ENCODE data around the gene CCM2L. TPM values are rescaled to one million over a fixed set of nuclear protein-coding genes. Genes with fewer than 3 reads are reported as not detected.

The CCM2L gene
- polyA plus RNA-seq, 3 donors: not detected

DNA sequence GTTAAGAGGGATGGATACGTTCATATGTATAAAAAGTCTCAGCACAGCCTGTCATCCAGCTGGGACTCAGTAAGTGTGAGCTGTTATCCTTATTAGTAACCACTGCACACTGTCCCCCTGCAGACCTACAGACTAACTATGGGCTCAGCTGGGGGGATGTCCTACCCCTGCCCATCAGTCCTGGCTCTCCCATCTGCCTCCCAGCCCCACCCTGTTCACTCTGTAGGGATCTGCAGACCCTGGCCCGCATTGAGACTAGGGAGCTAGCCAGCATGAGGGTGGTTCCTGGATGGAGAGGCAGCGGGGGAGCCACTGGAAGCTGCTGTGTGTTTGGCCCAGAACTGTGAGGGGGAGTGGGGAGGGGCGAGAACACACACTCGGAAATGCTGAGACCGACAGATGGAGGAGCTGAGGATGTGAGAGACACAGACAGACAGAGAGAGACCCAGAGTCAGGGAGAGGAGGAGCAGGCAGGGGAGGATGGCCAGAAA, 25.2 kb upstream of the CCM2L start:
- no peak overlapping the region for H3K27ac ChIP-seq (ENCODE audit: low read depth in 1 of 2, low read length in 2 of 2)
- no peaks in the 10 kb centered on the region for H3K4me1 Mint-ChIP-seq
- no peaks in the 10 kb centered on the region for H3K4me1 ChIP-seq (ENCODE audit: control insufficient read depth in 1 of 2, insufficient read depth in 2 of 2, low read length in 2 of 2)
- no peak overlapping the region for H3K27ac Mint-ChIP-seq
- 54% methylated on average over 4 of the region's 6 CpGs for WGBS (ENCODE audit: insufficient coverage)
- H3K9me3 Mint-ChIP-seq: peaks cover 0 to 2% (median 0%) of the 10 kb centered on the region in 7 donors
- H2AFZ ChIP-seq (ENCODE audit: insufficient read depth, low read depth, low read length, poor library complexity, severe bottlenecking): no peak overlapping the region
- no peak overlapping the region for H3K4me3 Mint-ChIP-seq
- H3K36me3 ChIP-seq (replicated peaks in 1 of 2; ENCODE audit: control insufficient read depth in 1 of 2, insufficient read depth in 2 of 2, low read length in 2 of 2): no peaks in the 10 kb centered on the region
- H3K27me3 Mint-ChIP-seq (ENCODE audit: low read depth in 3 of 3): peaks cover 6 to 13% (median 7%) of the 10 kb centered on the region in 3 donors
- H3K9me3 ChIP-seq (replicated peaks in 1 of 2; ENCODE audit: control insufficient read depth in 1 of 2, insufficient read depth in 1 of 2, low read length in 2 of 2): no peaks in the 10 kb centered on the region
- no peaks in the 10 kb centered on the region for H3K36me3 Mint-ChIP-seq
- H4K20me1 ChIP-seq (ENCODE audit: insufficient read depth, low read length): no peaks in the 10 kb centered on the region
- no peaks in the 10 kb centered on the region for H3K27me3 ChIP-seq (ENCODE audit: control insufficient read depth in 2 of 2, insufficient read depth in 2 of 2, low read length in 2 of 2)
- DNase-seq: no peak
- no peak overlapping the region for H3K4me3 ChIP-seq (replicated peaks in 1 of 3; ENCODE audit: low read depth in 2 of 3, low read length in 3 of 3)
- TF ChIP-seq, protein P1, sequence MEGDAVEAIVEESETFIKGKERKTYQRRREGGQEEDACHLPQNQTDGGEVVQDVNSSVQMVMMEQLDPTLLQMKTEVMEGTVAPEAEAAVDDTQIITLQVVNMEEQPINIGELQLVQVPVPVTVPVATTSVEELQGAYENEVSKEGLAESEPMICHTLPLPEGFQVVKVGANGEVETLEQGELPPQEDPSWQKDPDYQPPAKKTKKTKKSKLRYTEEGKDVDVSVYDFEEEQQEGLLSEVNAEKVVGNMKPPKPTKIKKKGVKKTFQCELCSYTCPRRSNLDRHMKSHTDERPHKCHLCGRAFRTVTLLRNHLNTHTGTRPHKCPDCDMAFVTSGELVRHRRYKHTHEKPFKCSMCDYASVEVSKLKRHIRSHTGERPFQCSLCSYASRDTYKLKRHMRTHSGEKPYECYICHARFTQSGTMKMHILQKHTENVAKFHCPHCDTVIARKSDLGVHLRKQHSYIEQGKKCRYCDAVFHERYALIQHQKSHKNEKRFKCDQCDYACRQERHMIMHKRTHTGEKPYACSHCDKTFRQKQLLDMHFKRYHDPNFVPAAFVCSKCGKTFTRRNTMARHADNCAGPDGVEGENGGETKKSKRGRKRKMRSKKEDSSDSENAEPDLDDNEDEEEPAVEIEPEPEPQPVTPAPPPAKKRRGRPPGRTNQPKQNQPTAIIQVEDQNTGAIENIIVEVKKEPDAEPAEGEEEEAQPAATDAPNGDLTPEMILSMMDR (IDR thresholded peaks at IDR 0.05): no peak
- H3K79me2 ChIP-seq (ENCODE audit: insufficient read depth, low read length): no peaks in the 10 kb centered on the region
- H3K4me2 ChIP-seq (replicated peaks; ENCODE audit: extremely low read depth, low read length, poor library complexity, severe bottlenecking): no peak overlapping the region
- intact Hi-C loops (cut with micrococcal nuclease): no loop called here
- H3K9ac ChIP-seq (ENCODE audit: insufficient read depth, low read length, poor library complexity, severe bottlenecking): no peak overlapping the region

DNA sequence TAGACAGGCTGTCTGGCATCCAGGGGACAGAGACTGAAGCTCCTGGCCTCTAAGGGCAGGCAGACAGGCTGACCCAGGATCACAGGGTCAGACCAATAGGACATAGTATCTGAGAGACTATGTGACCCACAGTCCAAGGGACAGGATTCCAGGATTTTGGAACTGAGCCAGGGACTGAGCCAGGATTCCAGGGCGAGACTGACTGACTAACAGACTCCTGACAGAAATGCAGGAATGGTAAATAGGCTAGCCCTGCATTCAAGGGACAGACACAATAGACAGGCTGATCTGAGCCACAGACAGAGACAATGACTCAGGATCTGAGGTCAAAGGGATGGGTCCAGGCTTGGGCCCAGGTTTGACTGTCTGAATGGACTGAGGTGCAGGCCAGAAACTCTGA, 22.5 kb upstream of the CCM2L start:
- no peak overlapping the region for H3K4me2 ChIP-seq (replicated peaks; ENCODE audit: extremely low read depth, low read length, poor library complexity, severe bottlenecking)
- H3K27me3 ChIP-seq (ENCODE audit: control insufficient read depth in 2 of 2, insufficient read depth in 2 of 2, low read length in 2 of 2): peaks cover 0 to 3% of the 10 kb centered on the region in 2 donors
- H4K20me1 ChIP-seq (ENCODE audit: insufficient read depth, low read length): no peaks in the 10 kb centered on the region
- Mint-ChIP-seq H3K36me3 (no peaks in the 10 kb centered on the region), H3K27me3 (ENCODE audit: low read depth in 3 of 3) (peaks cover 7 to 15% (median 11%) of the 10 kb centered on the region in 3 donors), H3K4me3 (no peak overlapping the region), H3K4me1 (no peaks in the 10 kb centered on the region), H3K27ac (no peak overlapping the region), H3K9me3 (no peaks in the 10 kb centered on the region)
- H2AFZ ChIP-seq (ENCODE audit: insufficient read depth, low read depth, low read length, poor library complexity, severe bottlenecking): no peak overlapping the region
- TF ChIP-seq, protein P1 (IDR thresholded peaks at IDR 0.05): no peak
- H3K79me2 ChIP-seq (ENCODE audit: insufficient read depth, low read length): no peaks in the 10 kb centered on the region
- no peaks in the 10 kb centered on the region for H3K4me1 ChIP-seq (ENCODE audit: control insufficient read depth in 1 of 2, insufficient read depth in 2 of 2, low read length in 2 of 2)
- intact Hi-C loops (cut with micrococcal nuclease): no loop called here
- DNase-seq: no peak
- H3K36me3 ChIP-seq (replicated peaks in 1 of 2; ENCODE audit: control insufficient read depth in 1 of 2, insufficient read depth in 2 of 2, low read length in 2 of 2): no peaks in the 10 kb centered on the region
- WGBS (ENCODE audit: insufficient coverage): 100% methylated on average over 1 of the region's 1 CpG
- H3K9me3 ChIP-seq (replicated peaks in 1 of 2; ENCODE audit: control insufficient read depth in 1 of 2, insufficient read depth in 1 of 2, low read length in 2 of 2): no peaks in the 10 kb centered on the region
- H3K4me3 ChIP-seq (replicated peaks in 1 of 3; ENCODE audit: low read depth in 2 of 3, low read length in 3 of 3): no peak overlapping the region
- no peak overlapping the region for H3K9ac ChIP-seq (ENCODE audit: insufficient read depth, low read length, poor library complexity, severe bottlenecking)
- no peak overlapping the region for H3K27ac ChIP-seq (ENCODE audit: low read depth in 1 of 2, low read length in 2 of 2)

Data from CD14-positive monocyte (primary cell).